HG03520 (cell line): Measurements from ENCODE around the gene PSMD6.

Source experiments
- ATAC-seq: cut with Tn5 transposase; IDR thresholded peaks from one replicate; pipeline ENCODE4 v1.9.1; 2021; ENCODE audit warnings: mild to moderate bottlenecking, moderate library complexity; ENCODE audit not compliant: unreplicated experiment

PSMD6 gene

GRCh38 chr3:63980830-63981498 lies 42.3 kb downstream of the PSMD6 start:
- no peak for ATAC-seq

- no peak for ATAC-seq
Observed at GRCh38 chr3:63980019-63980418, 43.3 kb downstream of the PSMD6 start.

- ATAC-seq: no peak
Observed at GRCh38 chr3:63979093-63979885, 44.0 kb downstream of the PSMD6 start.

- ATAC-seq: no peak
Observed at GRCh38 chr3:63977893-63978292, 45.4 kb downstream of the PSMD6 start.

DNA sequence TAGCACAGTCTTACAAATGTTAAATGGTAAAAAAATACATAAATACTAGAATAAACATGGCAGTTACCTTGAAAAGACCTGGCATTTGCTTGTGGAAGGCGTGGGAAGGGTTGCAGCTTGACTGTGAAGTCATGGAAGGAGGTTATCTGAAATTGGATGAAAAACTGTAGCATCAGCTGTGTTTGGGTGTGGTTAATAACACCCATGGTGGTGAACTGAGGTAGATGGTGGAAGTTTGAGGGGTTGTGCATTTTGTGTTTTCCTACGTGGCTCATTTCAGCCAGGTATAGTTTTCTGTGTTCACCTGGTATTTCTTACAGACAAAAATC lies 46.5 kb downstream of the PSMD6 start:
- no peak for ATAC-seq

- no peak for ATAC-seq
Observed at GRCh38 chr3:63976161-63976871, 47.0 kb downstream of the PSMD6 start.

DNA sequence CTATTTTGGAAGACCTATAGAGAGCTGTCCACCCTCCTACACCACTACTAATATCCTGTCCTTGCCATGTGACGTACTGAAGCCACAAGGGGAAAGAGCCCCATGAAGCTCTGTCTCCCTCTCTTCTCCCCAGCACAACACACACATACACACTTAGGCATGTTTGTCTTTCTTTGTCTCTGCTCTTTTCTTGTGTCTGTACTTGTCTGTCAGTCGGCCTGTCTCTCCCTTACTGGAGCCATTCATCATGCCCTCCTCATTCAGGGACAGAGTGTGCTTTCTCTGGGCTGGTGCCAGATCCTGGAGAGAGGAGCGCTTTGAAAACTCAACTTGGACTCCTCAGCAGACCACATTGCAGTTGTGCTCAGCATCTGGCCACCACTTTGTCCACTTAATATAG lies 47.6 kb downstream of the PSMD6 start:
- no peak for ATAC-seq

GRCh38 chr3:63974451-63974850 lies 48.8 kb downstream of the PSMD6 start:
- ATAC-seq: no peak

DNA sequence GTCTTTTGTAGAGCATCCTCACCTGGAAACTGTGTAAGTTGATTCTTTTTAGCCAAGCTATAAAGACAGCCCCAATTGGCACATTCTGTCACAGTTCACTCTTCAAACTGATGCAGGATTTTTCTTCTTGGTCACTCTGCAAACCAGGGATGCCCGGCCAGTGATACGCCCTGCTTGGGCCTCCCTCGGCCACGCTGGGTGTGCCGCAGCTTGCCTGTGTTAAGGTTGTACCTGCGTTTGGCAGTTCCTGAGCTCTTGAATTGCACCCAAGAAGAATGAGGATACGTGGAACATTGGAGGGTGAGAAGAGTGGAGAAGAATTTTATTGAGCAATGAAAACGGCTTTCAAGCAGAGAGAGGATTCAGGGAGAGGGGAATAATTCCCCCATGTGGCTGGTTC lies 49.9 kb downstream of the PSMD6 start:
- no peak for ATAC-seq

DNA sequence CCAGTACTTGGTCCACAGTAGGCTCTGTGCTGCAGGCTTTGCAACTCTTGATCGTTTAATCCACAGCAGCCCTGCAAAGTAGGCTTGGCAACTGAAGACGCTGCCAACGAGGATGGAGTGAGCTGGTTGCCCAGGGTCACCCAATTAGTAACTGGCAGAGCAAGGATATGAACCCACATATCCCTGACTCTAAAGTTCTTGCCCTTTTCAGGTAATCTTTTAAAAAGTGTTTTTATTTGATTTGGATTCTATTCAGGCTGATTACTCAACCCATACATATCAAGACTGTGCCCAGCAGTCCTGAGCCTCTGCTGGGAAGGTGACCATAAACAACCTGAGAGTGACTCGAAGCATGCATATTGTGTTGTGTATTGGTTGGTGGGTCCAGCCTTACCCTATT lies 50.3 kb downstream of the PSMD6 start:
- ATAC-seq: no peak

GRCh38 chr3:63972196-63972595 lies 51.1 kb downstream of the PSMD6 start:
- no peak for ATAC-seq

DNA sequence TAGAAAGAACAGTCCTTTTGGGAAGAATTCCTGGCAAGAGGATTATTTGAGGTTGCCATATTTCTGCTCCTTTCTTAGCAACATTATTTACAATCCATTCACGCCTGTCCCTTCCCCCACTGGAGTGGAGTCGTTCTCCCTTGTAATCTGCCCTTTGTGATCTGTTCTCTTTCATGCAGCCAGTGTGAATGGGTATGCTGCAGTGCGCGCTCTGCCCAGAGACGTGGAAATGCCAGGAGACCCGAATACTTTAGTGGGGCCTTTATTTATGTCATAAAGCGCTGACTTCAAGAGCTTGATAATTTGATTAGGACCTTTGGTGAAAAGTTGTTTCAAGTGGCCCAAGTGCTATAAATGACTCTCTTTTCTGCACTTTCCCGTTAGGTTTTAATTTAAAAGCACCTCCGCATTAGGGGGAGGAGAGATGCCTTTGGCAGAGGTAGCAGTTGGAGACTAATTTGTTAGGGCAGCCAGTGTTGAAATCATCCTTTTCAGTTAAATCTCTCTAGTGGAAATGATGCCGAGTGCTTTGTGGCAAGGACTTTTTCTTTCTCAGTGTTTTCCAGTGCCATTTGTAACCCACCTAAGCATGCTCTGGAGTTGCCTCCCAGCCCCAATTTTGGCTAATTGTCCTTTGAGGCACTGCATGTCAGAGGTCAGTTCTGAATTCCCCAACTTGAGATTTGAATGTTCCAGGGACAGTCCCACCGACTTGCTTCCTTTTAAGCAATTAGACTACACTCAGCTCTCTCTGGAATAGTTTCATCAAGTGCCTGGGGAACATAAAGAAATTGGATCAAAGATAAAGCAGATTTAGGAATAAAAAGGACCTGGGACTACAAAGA lies 52.4 kb downstream of the PSMD6 start:
- ATAC-seq: no peak

- ATAC-seq: no peak
Observed at GRCh38 chr3:63969876-63970275, 53.4 kb downstream of the PSMD6 start.

DNA sequence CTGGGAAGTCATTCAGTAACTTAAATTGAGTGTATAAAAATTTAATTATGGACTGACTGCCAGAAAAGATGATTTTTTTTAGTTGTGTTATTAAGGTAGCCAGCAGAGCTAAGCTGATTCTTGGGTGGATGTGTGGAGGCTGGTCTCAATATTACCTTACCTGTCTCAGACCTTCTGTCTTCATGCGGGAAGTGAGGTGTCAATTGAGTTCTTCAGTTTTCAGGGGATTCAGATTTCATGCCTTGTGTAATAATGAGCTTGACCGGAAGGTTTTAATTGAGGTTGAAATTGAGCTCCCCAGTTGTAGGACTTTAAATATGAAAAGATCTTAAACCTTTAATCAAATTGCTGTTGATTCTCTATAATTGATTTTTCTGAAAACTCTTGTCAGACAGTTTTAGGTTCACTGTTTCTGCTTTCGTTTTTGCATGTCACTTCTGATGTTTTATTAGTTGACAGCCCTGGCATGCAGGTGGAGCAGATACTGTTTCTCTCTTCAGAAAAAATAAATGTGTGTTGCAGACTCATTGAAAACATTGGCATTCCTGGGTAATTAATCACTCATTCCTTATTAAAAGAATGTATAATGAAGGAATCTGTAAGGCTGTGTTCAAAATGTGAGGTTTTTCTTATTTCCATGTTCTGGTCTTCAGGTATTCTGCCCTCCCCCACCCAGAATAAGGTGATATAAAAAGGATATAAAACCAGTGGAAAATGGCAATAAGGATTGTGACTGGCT lies 54.5 kb downstream of the PSMD6 start:
- ATAC-seq: peak; percentile 33

DNA sequence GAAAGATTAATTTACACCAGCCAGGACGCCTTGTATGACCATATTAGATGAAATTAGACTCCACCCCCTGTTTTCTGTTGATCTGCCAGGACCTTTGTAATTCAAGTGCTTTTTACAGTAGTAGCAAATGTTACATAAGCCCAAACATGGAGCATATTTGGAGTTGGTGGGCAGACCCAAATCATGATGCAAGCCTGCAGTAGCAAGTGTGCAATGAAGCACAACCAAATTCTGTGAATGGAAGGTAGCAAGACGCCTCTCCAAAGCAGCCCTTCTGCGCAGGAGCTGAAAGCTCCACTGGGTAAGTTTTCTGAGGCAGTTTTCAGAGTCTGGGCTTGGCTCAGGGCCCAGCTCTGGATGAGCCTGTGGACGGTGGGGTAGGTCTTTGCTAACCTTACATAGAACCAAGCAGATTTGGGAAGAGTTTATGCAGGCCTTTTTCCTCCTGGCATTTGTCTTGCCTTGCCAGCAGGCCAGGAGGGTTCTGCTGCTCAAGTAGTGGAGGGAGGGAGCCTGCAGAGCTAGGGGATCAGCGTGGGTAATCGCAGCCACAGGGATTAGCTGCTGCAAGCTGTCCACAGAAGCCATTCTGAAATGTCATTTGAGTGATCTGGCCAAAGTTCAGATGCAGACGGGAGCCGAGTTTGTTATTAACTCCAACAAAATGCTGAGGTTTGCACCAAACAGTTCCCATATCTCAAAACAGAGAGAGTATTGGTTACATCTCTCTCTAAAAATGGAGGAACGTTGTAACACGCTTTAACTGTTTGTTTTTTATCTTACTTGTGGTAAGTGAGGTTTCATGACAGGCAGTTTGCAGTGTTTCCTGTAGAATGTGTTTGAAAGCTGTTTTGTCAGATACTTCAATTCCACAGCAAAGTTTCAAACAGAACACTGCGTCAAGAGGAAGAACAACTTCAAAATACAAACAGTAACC lies 55.4 kb downstream of the PSMD6 start:
- peak; percentile 45 for ATAC-seq

- no peak for ATAC-seq
Observed at GRCh38 chr3:63966871-63967270, 56.4 kb downstream of the PSMD6 start.

DNA sequence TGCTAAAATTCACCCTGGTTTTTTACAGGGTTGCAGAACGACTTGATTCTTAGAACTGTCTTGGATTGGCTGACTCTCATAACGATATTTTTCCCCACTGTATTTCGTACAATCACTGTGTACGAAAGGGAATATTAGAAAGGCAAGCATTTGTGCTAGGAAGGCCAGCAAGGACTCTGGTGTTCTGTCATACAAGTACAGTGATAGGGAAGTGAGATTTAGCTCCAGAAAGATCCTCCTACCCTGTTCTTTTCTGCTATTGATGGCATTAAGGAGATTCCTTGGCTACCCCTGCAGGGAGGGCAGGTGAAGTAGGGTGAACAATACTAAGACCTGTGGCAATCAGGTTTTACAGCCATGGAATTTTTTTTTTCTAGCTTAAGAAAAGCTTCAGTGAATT lies 57.3 kb downstream of the PSMD6 start:
- ATAC-seq: no peak

- no peak for ATAC-seq
Observed at GRCh38 chr3:63964681-63965485, 58.4 kb downstream of the PSMD6 start.

DNA sequence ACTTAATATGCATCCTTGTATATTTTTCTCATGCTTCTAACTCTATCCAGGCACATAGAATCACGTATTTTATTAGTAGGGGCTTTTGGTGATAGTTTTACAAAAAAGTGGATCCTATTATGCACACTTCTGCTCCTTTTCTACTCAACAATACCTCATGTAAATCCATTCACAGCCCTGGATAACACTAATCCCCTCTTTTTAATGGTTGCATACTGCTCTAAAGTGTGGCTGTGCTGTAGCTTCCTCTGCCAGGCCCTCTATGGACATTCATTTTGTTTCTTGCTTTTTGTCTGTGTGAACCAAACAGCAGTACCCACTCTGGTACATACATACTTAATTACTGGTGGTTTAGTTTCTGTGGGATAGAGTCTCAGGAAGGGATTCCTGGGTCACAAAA lies 59.8 kb downstream of the PSMD6 start:
- no peak for ATAC-seq
